SK-N-SH treated with all-trans-retinoic acid at 6 μM for 48 hours (cell line): ENCODE data around the gene MS4A13.

Source experiments
- CREB5 ChIP-seq: fragments of 250-450 bp; sonication (Bioruptor Pico); IDR thresholded peaks from 2 replicates; pipeline ENCODE4 v1.5.1; 2020; ENCODE audit warnings: low read depth, mild to moderate bottlenecking, moderate library complexity
- CSRNP3 ChIP-seq: fragments of 250-450 bp; sonication (Bioruptor Pico); IDR thresholded peaks from 2 replicates; pipeline ENCODE4 v1.5.1; 2021; ENCODE audit warnings: mild to moderate bottlenecking, moderate library complexity
- GLIS3 ChIP-seq: fragments of 250-450 bp; sonication (Bioruptor Pico); IDR thresholded peaks from 2 replicates; pipeline ENCODE4 v1.5.0; 2020; ENCODE audit warnings: mild to moderate bottlenecking, moderate library complexity
- ISL1 ChIP-seq: fragments of 250-450 bp; sonication (Bioruptor Pico); IDR thresholded peaks from 2 replicates; pipeline ENCODE4 v2.1.2; 2022; ENCODE audit warnings: mild to moderate bottlenecking, moderate library complexity
- OSR1 ChIP-seq: fragments of 250-450 bp; sonication (Bioruptor Pico); IDR thresholded peaks from 2 replicates; pipeline ENCODE4 v1.8.0; 2022; ENCODE audit warnings: moderate library complexity, mild to moderate bottlenecking, inconsistent platforms
- PATZ1 ChIP-seq: fragments of 250-450 bp; sonication (Bioruptor Pico); IDR thresholded peaks from 2 replicates; pipeline ENCODE4 v1.8.0; 2020; ENCODE audit warnings: mild to moderate bottlenecking, moderate library complexity, borderline replicate concordance
- RARB ChIP-seq: fragments of 250-450 bp; sonication (Bioruptor Pico); IDR thresholded peaks from 2 replicates; pipeline ENCODE4 v1.8.0; 2021; ENCODE audit warnings: mild to moderate bottlenecking, moderate library complexity
- SNAI2 ChIP-seq: fragments of 250-450 bp; sonication (Bioruptor Pico); IDR thresholded peaks from 2 replicates; pipeline ENCODE4 v1.5.0; 2020; ENCODE audit warnings: mild to moderate bottlenecking, moderate library complexity
- TCF4 ChIP-seq: fragments of 250-450 bp; sonication (Bioruptor Pico); IDR thresholded peaks from 2 replicates; pipeline ENCODE4 v1.8.0; 2021; ENCODE audit warnings: mild to moderate bottlenecking, moderate library complexity, borderline replicate concordance
- TOX ChIP-seq: fragments of 250-450 bp; sonication (Bioruptor Pico); IDR thresholded peaks from 2 replicates; pipeline ENCODE4 v1.8.0; 2021; ENCODE audit warnings: mild to moderate bottlenecking, moderate library complexity, borderline replicate concordance
- ZC3H10 ChIP-seq: fragments of 250-450 bp; sonication (Bioruptor Pico); IDR thresholded peaks from 2 replicates; pipeline ENCODE4 v1.5.1; 2021; ENCODE audit warnings: mild to moderate bottlenecking, moderate library complexity
- ZNF8 ChIP-seq: fragments of 450-650 bp; formaldehyde crosslinking; IDR thresholded peaks from 2 replicates; pipeline ENCODE4 v1.5.0; 2020; ENCODE audit warnings: mild to moderate bottlenecking, moderate library complexity

- TF ChIP-seq OSR1 (CRISPR knock-in tag), result no peak
- TF ChIP-seq SNAI2 (CRISPR knock-in tag), result no peak
- TF ChIP-seq PATZ1 (CRISPR knock-in tag), result no peak
- TF ChIP-seq ZNF8 (CRISPR knock-in tag), result no peak
- TF ChIP-seq RARB (CRISPR knock-in tag), result no peak
- no peak for TF ChIP-seq ZC3H10 (CRISPR knock-in tag)
- TF ChIP-seq TOX (CRISPR knock-in tag), result no peak
- TF ChIP-seq CREB5 (CRISPR knock-in tag), result no peak
- no peak for TF ChIP-seq TCF4
- no peak for TF ChIP-seq ISL1 (CRISPR knock-in tag)
- TF ChIP-seq CSRNP3 (CRISPR knock-in tag), result no peak
- TF ChIP-seq GLIS3, result no peak
Observed at GRCh38 chr11:60513496-60514460, 1.4 kb upstream of the MS4A13 start.
